Left lung (tissue), 10 donors: ENCODE measurements around the gene UBE2E2. TPM values are rescaled to one million over a fixed set of nuclear protein-coding genes. Genes with fewer than 3 reads are reported as not detected.

Experiments
- ATAC-seq: fragments of 200-7000 bp; cut with Tn5 transposase; one replicate; pipeline ENCODE4 v1.9.1; 2020; ENCODE audit warnings: moderate library complexity
- DNase-seq, 4 donors: peaks; one replicate each; pipeline ENCODE4 v3.0.0-alpha.2; 2013 to 2020
- H3K27ac ChIP-seq, 2 donors: fragments of 200-600 bp; sonication (generic) in 1 of 2; one replicate each; pipeline versions ENCODE4 v1.5.0 to v1.8.0; 2020 to 2021
- H3K27me3 ChIP-seq, 2 donors: fragments of 200-600 bp; sonication (generic) in 1 of 2; one replicate each; pipeline versions ENCODE4 v1.5.0 to v1.8.0; 2020 to 2021
- H3K36me3 ChIP-seq, 2 donors: fragments of 200-600 bp; sonication (generic) in 1 of 2; one replicate each; pipeline versions ENCODE4 v1.5.0 to v1.8.0; 2020 to 2021
- H3K4me1 ChIP-seq, 2 donors: fragments of 200-600 bp; one replicate each; pipeline ENCODE4 v1.8.0; 2021
- H3K4me3 ChIP-seq, 2 donors: fragments of 200-600 bp; sonication (generic) in 1 of 2; one replicate each; pipeline versions ENCODE4 v1.5.0 to v1.8.0; 2020 to 2021; ENCODE audit warnings: mild to moderate bottlenecking in 1 of 2
- H3K9me3 ChIP-seq, 2 donors: fragments of 200-600 bp; sonication (generic) in 1 of 2; one replicate each; pipeline versions ENCODE4 v1.5.0 to v1.8.0; 2020 to 2021
- intact Hi-C, 2 donors: fragments of 100-400 bp; cut with DNase I; formaldehyde crosslinking; loops; one replicate each; pipeline versions ENCODE4 v1.11.2 to v1.14.2; 2022
- polyA plus RNA-seq, 6 donors: library from polyadenylated mRNA; unstranded; fragments of 120-200 nt; gene quantifications; one replicate each; pipeline ENCODE4 v1.2.1, GENCODE V29; 2013; ENCODE audit not compliant: insufficient read length in 6 of 6
- total RNA-seq, 2 donors: library from RNA; stranded (reverse); fragmentation: NEBNext Ultra II Directional; extraction: Animal tissue kit (Norgen Biotek cat#: 25700); gene quantifications; one replicate each; pipeline ENCODE4 v1.2.1, GENCODE V29; 2021
- TF ChIP-seq, protein P1 (sequence below), 2 donors: fragments of 200-600 bp; sonication (generic) in 1 of 2; IDR thresholded peaks; one replicate each; pipeline versions ENCODE4 v1.5.0 to v1.8.0; 2021; ENCODE audit warnings: antibody characterized with exemption in 2 of 2
- donor health status: DM: no; HTN: yes; CAD: no.
- donor health status: DM: no; HTN: no; CAD: no.

The UBE2E2 gene
- total and polyA plus RNA-seq, 8 donors = 42.3 to 55.6 (median 47.5) TPM

DNA sequence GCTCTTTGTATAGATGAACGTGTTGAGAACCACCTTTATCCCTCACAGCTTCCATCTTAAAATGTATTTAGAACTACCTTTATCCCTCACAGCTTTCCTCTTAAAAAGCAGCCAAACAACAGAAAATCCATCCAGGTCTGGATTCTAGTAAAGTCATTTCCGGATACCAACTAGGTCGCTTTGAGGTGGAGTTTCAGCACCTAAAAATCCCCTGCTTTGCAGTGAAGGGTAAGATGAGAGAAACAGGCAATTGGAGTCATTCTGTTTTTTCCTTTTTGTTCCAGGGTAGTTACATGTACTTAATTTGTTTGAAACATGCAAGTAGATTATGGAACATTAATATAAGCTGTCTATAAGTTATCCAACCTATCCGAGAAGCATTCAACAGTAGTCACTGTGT is 192.0 kb downstream of the UBE2E2 start:
- Histone ChIP-seq H3K36me3 (no peaks in the 10 kb centered on the region), H3K9me3 (no peaks in the 10 kb centered on the region), H3K4me3 (no peak overlapping the region), H3K27ac (no peak overlapping the region), H3K4me1 (peaks cover 0 to 5% of the 10 kb centered on the region in 2 donors), H3K27me3 (no peaks in the 10 kb centered on the region)
- intact Hi-C loops = no loop called here
- TF ChIP-seq, protein P1, sequence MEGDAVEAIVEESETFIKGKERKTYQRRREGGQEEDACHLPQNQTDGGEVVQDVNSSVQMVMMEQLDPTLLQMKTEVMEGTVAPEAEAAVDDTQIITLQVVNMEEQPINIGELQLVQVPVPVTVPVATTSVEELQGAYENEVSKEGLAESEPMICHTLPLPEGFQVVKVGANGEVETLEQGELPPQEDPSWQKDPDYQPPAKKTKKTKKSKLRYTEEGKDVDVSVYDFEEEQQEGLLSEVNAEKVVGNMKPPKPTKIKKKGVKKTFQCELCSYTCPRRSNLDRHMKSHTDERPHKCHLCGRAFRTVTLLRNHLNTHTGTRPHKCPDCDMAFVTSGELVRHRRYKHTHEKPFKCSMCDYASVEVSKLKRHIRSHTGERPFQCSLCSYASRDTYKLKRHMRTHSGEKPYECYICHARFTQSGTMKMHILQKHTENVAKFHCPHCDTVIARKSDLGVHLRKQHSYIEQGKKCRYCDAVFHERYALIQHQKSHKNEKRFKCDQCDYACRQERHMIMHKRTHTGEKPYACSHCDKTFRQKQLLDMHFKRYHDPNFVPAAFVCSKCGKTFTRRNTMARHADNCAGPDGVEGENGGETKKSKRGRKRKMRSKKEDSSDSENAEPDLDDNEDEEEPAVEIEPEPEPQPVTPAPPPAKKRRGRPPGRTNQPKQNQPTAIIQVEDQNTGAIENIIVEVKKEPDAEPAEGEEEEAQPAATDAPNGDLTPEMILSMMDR (IDR thresholded peaks at IDR 0.05) = no peak
- ATAC-seq = no peak
- DNase-seq = no peak

DNA sequence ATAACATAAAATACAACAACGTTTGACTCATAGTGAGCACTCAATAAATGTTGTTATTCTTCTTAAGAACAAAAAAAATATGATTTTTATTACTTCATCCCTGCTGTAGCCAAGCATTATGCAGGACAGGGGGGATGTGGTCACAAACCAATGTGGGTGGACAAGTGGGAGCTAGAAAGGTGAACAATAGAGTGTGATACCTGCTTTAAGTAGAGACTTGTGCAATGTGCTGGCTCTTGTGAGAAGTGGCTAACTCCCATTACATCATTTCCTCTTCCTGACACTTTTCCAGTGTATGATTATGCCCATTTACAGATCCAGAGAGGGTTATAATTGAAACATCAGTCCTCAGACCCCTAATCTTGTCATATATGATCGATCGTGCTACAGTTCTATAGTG is 193.6 kb downstream of the UBE2E2 start:
- ATAC-seq (no peak), DNase-seq (no peak)
- no peaks in the 10 kb centered on the region for H3K36me3 ChIP-seq
- H3K4me1 ChIP-seq = peaks cover 0 to 5% of the 10 kb centered on the region in 2 donors
- TF ChIP-seq, protein P1 (IDR thresholded peaks at IDR 0.05) = no peak
- H3K27me3 ChIP-seq = no peaks in the 10 kb centered on the region
- no peaks in the 10 kb centered on the region for H3K9me3 ChIP-seq
- intact Hi-C loops = no loop called here
- no peak overlapping the region for H3K27ac ChIP-seq
- no peak overlapping the region for H3K4me3 ChIP-seq

DNA sequence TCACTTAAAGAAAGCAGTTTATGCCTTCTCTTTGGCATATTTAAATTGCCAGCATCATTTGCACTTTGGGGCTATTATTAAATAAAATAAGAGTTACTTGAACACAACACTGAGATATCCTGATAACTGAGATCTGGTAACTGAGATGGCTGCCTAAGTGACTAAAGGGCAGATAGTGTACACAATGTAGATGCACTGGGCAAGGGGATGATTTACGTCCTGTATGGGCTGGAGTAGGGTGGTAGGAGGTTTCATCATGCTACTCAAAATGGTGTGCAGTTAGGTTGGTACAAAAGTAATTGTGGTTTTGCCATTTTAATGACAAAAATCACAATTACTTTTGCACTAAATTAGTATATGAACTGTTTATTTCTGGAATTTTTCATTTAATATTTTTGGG is 196.1 kb downstream of the UBE2E2 start:
- TF ChIP-seq, protein P1 (IDR thresholded peaks at IDR 0.05) = no peak
- Histone ChIP-seq H3K27ac (no peak overlapping the region), H3K4me1 (peaks cover 0 to 5% of the 10 kb centered on the region in 2 donors), H3K4me3 (no peak overlapping the region), H3K9me3 (no peaks in the 10 kb centered on the region), H3K27me3 (no peaks in the 10 kb centered on the region), H3K36me3 (no peaks in the 10 kb centered on the region)
- ATAC-seq = no peak
- no peak for DNase-seq
- intact Hi-C loops = no loop called here

DNA sequence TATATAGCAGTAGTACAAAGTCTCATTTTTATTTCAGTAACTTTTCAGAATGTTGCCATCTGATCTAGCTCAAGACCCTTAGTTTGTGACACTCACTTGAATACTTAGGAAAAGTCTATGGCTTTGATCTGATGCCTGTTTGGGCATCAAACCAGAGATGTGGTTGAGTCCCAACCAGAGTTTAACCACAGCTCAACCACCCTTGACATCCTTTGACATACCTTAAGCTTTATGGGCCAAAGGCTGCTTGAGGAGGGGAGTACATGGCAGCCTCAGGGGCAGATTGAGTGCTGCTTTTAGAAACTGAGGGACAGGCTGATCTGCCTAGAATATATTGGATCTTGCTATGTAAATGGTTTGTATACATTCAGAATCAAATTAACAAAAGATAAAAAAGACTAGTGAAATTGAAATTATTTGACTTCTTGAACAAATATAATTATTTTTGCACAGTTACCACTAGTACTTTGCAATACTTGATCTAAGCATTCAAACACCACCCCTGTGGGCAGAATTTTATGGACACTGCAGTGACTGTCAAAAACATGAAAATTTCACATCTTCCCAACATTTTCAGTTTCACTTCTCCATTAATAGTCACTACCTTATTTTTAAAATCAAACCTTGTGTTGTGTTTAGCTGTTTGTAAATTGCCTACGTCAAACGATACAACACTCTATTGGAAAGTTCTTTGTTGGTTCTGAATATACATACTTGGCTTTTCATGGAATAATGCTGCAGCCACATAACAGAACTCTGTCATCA is 199.8 kb downstream of the UBE2E2 start:
- Histone ChIP-seq H3K4me1 (no peaks in the 10 kb centered on the region), H3K9me3 (no peaks in the 10 kb centered on the region), H3K27ac (no peak overlapping the region), H3K4me3 (no peak overlapping the region), H3K36me3 (no peaks in the 10 kb centered on the region), H3K27me3 (no peaks in the 10 kb centered on the region)
- no peak for DNase-seq
- TF ChIP-seq, protein P1 (IDR thresholded peaks at IDR 0.05) = no peak
- no peak for ATAC-seq
- intact Hi-C loops = no loop called here

DNA sequence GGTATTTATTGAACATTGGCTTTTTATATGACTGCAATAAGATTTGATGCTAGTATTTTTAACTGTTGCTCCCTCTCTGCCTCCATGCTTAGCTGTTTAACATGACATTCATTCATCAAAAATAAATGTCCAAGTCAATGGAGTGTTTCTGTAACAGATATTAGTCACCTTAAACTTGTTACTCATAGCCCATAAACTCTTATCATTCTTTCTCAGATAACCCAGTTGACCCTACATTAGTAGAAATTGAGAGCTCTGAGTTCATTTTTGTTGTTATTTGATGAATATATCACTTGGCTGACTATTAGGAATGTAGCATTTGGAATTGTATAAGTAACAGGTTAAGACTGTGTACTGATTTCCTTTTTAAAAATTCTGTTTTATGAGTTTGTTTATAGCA is 201.1 kb downstream of the UBE2E2 start:
- no peaks in the 10 kb centered on the region for H3K9me3 ChIP-seq
- TF ChIP-seq, protein P1 (IDR thresholded peaks at IDR 0.05) = no peak
- H3K4me3 ChIP-seq = no peak overlapping the region
- no peaks in the 10 kb centered on the region for H3K36me3 ChIP-seq
- intact Hi-C loops = no loop called here
- DNase-seq (no peak), ATAC-seq (no peak)
- H3K4me1 ChIP-seq = no peaks in the 10 kb centered on the region
- H3K27me3 ChIP-seq = no peaks in the 10 kb centered on the region
- H3K27ac ChIP-seq = no peak overlapping the region
